ENCODE results near the gene CDK5.

The CDK5 gene

DNA sequence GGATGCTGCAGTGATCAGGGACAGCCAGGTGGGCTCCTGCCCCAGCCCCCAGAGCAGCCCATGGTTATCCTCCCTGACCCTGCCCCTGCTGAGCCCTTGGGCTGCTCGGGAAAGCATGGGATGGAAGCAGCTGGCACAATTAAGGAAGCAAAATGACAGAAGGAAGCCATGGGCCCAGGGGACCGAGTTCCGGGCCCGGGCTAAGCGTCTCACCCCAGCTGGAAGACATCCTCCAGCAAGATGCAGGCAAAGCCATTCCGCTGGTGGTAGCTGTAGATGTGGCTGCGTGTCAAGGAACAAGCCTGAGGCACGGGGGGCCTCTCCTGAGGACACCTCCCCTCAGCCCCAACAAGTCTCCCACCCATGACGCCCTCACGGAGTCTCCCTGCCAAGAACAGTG is 34.5 kb downstream of the CDK5 start:
- DNase-seq (ENCODE audit: low read depth): no peak
- no peak overlapping the region for H3K4me3 ChIP-seq (ENCODE audit: low read depth, low read length)
- TF ChIP-seq CTCF (IDR thresholded peaks at IDR 0.05; ENCODE audit: control insufficient read depth, extremely low read depth, insufficient read depth): no peak

DNA sequence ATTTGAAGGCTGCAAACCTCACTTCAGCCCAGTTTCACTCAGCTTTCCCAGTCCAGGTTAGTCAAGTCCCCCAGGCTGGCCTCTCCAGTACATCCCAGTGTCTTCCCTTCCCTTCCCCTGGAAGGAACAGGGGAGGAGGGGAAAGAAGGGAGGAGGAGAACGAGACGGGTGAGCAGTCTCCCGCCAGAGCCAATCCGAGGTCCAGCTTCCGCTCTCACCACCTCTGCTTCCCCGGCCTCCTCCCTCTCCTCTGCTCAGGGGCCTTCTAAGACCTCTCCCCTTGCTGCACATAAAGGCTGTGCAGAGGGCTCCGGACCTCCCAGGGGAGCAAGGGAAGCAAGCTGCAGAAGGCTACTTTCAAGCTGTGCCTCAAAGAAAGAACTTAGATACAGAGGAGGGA is 37.5 kb downstream of the CDK5 start:
- no peak for TF ChIP-seq CTCF (IDR thresholded peaks at IDR 0.05; ENCODE audit: control insufficient read depth, extremely low read depth, insufficient read depth)
- DNase-seq (ENCODE audit: low read depth): no peak
- H3K4me3 ChIP-seq (ENCODE audit: low read depth, low read length): no peak overlapping the region

DNA sequence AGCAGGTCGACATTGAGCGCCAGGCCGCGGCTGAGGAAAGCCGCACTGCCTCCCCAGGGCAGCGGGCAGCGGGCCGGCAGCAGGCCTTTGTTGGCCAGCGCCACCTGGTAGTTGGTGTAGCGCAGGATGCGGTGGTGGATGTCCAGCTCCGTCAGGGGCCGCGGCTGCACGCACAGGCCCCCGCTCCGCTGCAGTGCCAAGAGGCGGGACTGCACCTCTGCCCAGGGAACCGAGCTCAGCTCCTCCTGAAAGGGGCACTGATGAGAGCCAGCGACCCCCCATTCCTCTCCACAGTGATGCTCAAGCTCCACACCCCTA is 38.6 kb downstream of the CDK5 start:
- DNase-seq (ENCODE audit: low read depth): no peak
- TF ChIP-seq CTCF (IDR thresholded peaks at IDR 0.05; ENCODE audit: control insufficient read depth, extremely low read depth, insufficient read depth): no peak
- H3K4me3 ChIP-seq (ENCODE audit: low read depth, low read length): no peak overlapping the region

- TF ChIP-seq CTCF (IDR thresholded peaks at IDR 0.05; ENCODE audit: control insufficient read depth, extremely low read depth, insufficient read depth): no peak
- peak overlapping the region; percentile 47 for H3K4me3 ChIP-seq (ENCODE audit: low read depth, low read length)
- DNase-seq (ENCODE audit: low read depth): no peak
Measured at GRCh38 chr7:151018421-151019129, 39.1 kb downstream of the CDK5 start.

GRCh38 chr7:151017953-151018420 is 39.7 kb downstream of the CDK5 start:
- peak overlapping the region; percentile 47 for H3K4me3 ChIP-seq (ENCODE audit: low read depth, low read length)
- peak; percentile 99 for TF ChIP-seq CTCF (IDR thresholded peaks at IDR 0.05; ENCODE audit: control insufficient read depth, extremely low read depth, insufficient read depth)
- no peak for DNase-seq (ENCODE audit: low read depth)

GRCh38 chr7:151017370-151017952 is 40.2 kb downstream of the CDK5 start:
- TF ChIP-seq CTCF (IDR thresholded peaks at IDR 0.05; ENCODE audit: control insufficient read depth, extremely low read depth, insufficient read depth): no peak
- peak overlapping the region; percentile 47 for H3K4me3 ChIP-seq (ENCODE audit: low read depth, low read length)
- DNase-seq (ENCODE audit: low read depth): no peak

GRCh38 chr7:151016942-151017341 is 40.8 kb downstream of the CDK5 start:
- no peak overlapping the region for H3K4me3 ChIP-seq (ENCODE audit: low read depth, low read length)
- TF ChIP-seq CTCF (IDR thresholded peaks at IDR 0.05; ENCODE audit: control insufficient read depth, extremely low read depth, insufficient read depth): no peak
- no peak for DNase-seq (ENCODE audit: low read depth)

All from LNCaP clone FGC (cell line).